RWPE2 (cell line): ENCODE data around the gene FAM177B.

ENCODE experiments used
- ATAC-seq: fragments of 200-7000 bp; cut with Tn5 transposase; 3 replicates; pipeline ENCODE4 v1.9.1; 2021; ENCODE audit warnings: low read depth
- DNase-seq: peaks from one replicate; pipeline ENCODE4 v3.0.0-alpha.2; 2020; ENCODE audit warnings: low spot score
- H3K27ac ChIP-seq: fragments of 450-650 bp; 2 replicates; pipeline ENCODE4 v1.5.1; 2017; ENCODE audit warnings: mild to moderate bottlenecking; ENCODE audit not compliant: poor library complexity, severe bottlenecking
- H3K27me3 ChIP-seq: fragments of 250-450 bp; sonication (Bioruptor Pico); 2 replicates; pipeline ENCODE4 v1.5.1; 2021; ENCODE audit warnings: mild to moderate bottlenecking, moderate library complexity; ENCODE audit not compliant: insufficient read depth, poor library complexity, severe bottlenecking
- H3K36me3 ChIP-seq: fragments of 250-450 bp; sonication (Bioruptor Pico); 2 replicates; pipeline ENCODE4 v1.5.1; 2020; ENCODE audit warnings: low read depth, mild to moderate bottlenecking, moderate library complexity
- H3K4me1 ChIP-seq: fragments of 250-450 bp; sonication (Bioruptor Pico); 2 replicates; pipeline ENCODE4 v1.5.1; 2021; ENCODE audit warnings: mild to moderate bottlenecking, moderate library complexity; ENCODE audit not compliant: insufficient read depth, poor library complexity, severe bottlenecking
- H3K4me3 ChIP-seq: fragments of 250-450 bp; sonication (Bioruptor Pico); 2 replicates; pipeline ENCODE4 v1.5.1; 2021; ENCODE audit warnings: mild to moderate bottlenecking, moderate library complexity; ENCODE audit not compliant: severe bottlenecking
- H3K9me3 ChIP-seq: fragments of 250-450 bp; sonication (Bioruptor Pico); 2 replicates; pipeline ENCODE4 v1.5.1; 2021; ENCODE audit warnings: mild to moderate bottlenecking, moderate library complexity; ENCODE audit not compliant: severe bottlenecking
- TF ChIP-seq, protein P1 (sequence below): fragments of 450-650 bp; IDR thresholded peaks from one replicate; pipeline ENCODE4 v1.5.1; 2017; ENCODE audit warnings: mild to moderate bottlenecking, moderate library complexity; ENCODE audit not compliant: poor library complexity, severe bottlenecking

FAM177B gene

GRCh38 chr1:222786121-222786520 is 49.1 kb downstream of the FAM177B start:
- H3K4me1 ChIP-seq: peaks cover 4% of the 10 kb centered on the region
- TF ChIP-seq, protein P1, sequence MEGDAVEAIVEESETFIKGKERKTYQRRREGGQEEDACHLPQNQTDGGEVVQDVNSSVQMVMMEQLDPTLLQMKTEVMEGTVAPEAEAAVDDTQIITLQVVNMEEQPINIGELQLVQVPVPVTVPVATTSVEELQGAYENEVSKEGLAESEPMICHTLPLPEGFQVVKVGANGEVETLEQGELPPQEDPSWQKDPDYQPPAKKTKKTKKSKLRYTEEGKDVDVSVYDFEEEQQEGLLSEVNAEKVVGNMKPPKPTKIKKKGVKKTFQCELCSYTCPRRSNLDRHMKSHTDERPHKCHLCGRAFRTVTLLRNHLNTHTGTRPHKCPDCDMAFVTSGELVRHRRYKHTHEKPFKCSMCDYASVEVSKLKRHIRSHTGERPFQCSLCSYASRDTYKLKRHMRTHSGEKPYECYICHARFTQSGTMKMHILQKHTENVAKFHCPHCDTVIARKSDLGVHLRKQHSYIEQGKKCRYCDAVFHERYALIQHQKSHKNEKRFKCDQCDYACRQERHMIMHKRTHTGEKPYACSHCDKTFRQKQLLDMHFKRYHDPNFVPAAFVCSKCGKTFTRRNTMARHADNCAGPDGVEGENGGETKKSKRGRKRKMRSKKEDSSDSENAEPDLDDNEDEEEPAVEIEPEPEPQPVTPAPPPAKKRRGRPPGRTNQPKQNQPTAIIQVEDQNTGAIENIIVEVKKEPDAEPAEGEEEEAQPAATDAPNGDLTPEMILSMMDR: no peak
- H3K36me3 ChIP-seq: no peaks in the 10 kb centered on the region
- DNase-seq (no peak), ATAC-seq (peak; percentile 60; the same call in 2 of the 3 replicates)
- H3K27me3 ChIP-seq: no peaks in the 10 kb centered on the region
- H3K27ac ChIP-seq: no peak overlapping the region
- no peaks in the 10 kb centered on the region for H3K9me3 ChIP-seq
- no peak overlapping the region for H3K4me3 ChIP-seq

GRCh38 chr1:222787729-222788128 is 50.7 kb downstream of the FAM177B start:
- no peak overlapping the region for H3K27ac ChIP-seq
- TF ChIP-seq, protein P1: no peak
- no peaks in the 10 kb centered on the region for H3K9me3 ChIP-seq
- H3K27me3 ChIP-seq: no peaks in the 10 kb centered on the region
- H3K4me3 ChIP-seq: no peak overlapping the region
- ATAC-seq: no peak
- DNase-seq: no peak
- no peaks in the 10 kb centered on the region for H3K36me3 ChIP-seq
- peaks cover 4% of the 10 kb centered on the region for H3K4me1 ChIP-seq

DNA sequence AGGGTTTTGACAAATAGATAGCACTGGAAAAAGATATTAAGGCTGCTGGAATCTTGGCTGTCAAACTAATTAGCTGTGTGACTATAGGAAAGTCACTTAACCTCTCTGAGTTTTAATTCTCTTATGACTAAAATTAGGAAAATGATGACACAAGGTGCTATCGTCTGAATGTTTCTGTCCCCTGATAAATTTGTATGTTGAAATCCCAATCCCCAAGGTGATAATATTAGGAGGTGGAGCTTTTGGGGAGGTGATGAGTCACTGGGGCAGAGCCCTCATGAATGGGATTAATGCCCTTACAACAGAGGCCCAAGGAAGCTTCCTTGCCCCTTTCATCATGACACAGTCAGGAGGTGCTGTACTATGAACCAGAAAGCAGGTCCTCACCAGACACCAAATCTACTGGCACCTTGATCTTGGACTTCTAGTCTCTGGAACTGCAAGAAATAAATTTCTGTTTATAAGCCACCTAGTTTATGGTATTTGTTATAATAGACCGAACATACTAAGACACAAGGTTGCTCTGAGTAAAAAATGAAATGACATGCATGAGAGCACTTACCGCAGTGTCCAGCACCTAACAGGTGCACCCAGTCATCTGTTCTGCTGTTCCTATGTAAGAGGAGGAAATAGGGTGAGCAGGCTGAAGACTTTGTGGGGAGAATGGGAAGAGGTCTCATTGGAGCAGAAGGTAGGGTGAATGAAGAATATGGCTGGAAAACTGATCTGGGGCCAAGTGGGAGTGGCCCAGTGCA is 51.6 kb downstream of the FAM177B start:
- Histone ChIP-seq H3K27ac (no peak overlapping the region), H3K9me3 (no peaks in the 10 kb centered on the region), H3K4me3 (no peak overlapping the region), H3K4me1 (peaks cover 4% of the 10 kb centered on the region), H3K27me3 (no peaks in the 10 kb centered on the region), H3K36me3 (no peaks in the 10 kb centered on the region)
- TF ChIP-seq, protein P1: no peak
- ATAC-seq (0 out of 3 replicates have a peak, but pooled peaks have one; percentile 23), DNase-seq (no peak)

- Histone ChIP-seq H3K27ac (no peak overlapping the region), H3K4me1 (peaks cover 4% of the 10 kb centered on the region), H3K36me3 (no peaks in the 10 kb centered on the region), H3K27me3 (no peaks in the 10 kb centered on the region), H3K4me3 (no peak overlapping the region), H3K9me3 (no peaks in the 10 kb centered on the region)
- DNase-seq (no peak), ATAC-seq (no peak)
- TF ChIP-seq, protein P1: no peak
Measured at GRCh38 chr1:222790115-222790514, 53.1 kb downstream of the FAM177B start.

GRCh38 chr1:222790520-222790919 is 53.5 kb downstream of the FAM177B start:
- Histone ChIP-seq H3K9me3 (no peaks in the 10 kb centered on the region), H3K4me3 (no peak overlapping the region), H3K4me1 (peaks cover 4% of the 10 kb centered on the region), H3K36me3 (no peaks in the 10 kb centered on the region), H3K27me3 (no peaks in the 10 kb centered on the region), H3K27ac (no peak overlapping the region)
- DNase-seq (no peak), ATAC-seq (no peak)
- TF ChIP-seq, protein P1: no peak
